Measurements from ENCODE around the gene CCDC184. TPM values are rescaled to one million over a fixed set of nuclear protein-coding genes. Genes with fewer than 3 reads are reported as not detected.
"Not testable (repeated sequence)": the region's sequence is repeated elsewhere in the genome, so short reads cannot be mapped to it uniquely, and the experiment has no call there.

Gene CCDC184
- total RNA-seq, 1 donor from 2014 or later = 0.47 TPM

DNA sequence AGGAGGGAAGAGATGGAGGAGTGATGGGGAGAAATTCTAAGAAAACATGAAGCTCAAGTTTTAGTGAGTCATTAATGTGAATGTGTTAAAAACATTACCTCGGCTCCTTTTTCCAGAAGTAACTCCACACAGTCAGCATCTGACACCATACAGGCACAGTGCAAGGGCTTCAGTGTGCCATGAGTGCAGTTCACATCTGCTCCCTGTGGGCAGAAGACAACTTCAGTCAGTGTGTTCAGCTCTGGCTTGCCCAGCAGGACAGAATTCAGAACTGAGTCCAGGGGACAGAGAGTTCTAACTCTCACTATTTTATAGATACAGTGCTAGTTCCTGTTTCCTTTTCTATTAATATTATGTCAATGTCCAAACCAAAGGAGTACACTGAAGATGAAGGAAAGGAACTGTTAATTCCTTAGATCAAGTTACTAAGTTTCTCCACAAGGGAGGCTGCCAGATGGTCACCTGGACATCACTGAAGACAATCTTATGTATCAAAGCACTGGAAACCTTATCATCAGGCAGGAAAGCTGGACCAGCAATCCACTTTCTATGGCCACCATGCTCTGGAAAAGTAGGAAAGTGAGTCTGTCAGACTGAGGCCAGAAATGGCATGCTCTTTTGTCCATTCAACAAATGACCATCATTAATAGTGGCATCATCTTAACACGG is 32.2 kb upstream of the CCDC184 start:
- Mint-ChIP-seq H3K36me3 (ENCODE audit: low read depth) (peaks cover 23% of the 10 kb centered on the region), H3K4me1 (ENCODE audit: low read depth) (peaks cover 12% of the 10 kb centered on the region), H3K4me3 (ENCODE audit: unreplicated experiment) (no peak overlapping the region), H3K27me3 (ENCODE audit: low read depth) (no peaks in the 10 kb centered on the region), H3K9me3 (ENCODE audit: low read depth) (no peaks in the 10 kb centered on the region), H3K27ac (ENCODE audit: unreplicated experiment) (no peak overlapping the region)
- DNase-seq (ENCODE audit: low spot score) = no peak
- TF ChIP-seq, protein P1, sequence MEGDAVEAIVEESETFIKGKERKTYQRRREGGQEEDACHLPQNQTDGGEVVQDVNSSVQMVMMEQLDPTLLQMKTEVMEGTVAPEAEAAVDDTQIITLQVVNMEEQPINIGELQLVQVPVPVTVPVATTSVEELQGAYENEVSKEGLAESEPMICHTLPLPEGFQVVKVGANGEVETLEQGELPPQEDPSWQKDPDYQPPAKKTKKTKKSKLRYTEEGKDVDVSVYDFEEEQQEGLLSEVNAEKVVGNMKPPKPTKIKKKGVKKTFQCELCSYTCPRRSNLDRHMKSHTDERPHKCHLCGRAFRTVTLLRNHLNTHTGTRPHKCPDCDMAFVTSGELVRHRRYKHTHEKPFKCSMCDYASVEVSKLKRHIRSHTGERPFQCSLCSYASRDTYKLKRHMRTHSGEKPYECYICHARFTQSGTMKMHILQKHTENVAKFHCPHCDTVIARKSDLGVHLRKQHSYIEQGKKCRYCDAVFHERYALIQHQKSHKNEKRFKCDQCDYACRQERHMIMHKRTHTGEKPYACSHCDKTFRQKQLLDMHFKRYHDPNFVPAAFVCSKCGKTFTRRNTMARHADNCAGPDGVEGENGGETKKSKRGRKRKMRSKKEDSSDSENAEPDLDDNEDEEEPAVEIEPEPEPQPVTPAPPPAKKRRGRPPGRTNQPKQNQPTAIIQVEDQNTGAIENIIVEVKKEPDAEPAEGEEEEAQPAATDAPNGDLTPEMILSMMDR (IDR thresholded peaks at IDR 0.05) = no peak

DNA sequence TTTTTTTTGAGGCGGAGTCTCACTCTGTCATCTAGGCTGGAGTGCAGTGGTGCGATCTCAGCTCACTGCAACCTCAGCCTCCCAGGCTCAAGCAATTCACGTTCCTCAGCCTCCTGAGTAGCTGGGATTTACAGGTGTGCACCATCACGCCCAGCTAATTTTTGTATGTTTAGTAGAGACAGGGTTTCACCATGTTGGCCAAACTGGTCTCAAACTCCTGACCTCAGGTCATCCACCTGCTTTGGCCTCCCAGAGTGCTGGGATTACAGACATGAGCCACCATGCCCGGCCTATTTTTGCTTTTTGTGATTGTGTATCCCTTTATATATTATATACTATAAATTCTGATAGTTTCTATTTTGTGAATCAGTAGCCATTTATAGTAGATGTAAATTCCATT is 27.7 kb upstream of the CCDC184 start:
- H3K36me3 Mint-ChIP-seq (ENCODE audit: low read depth); H3K27ac Mint-ChIP-seq (ENCODE audit: unreplicated experiment); H3K9me3 Mint-ChIP-seq (ENCODE audit: low read depth); DNase-seq (ENCODE audit: low spot score); H3K27me3 Mint-ChIP-seq (ENCODE audit: low read depth): not testable (repeated sequence)
- peak overlapping the region; percentile 93 for H3K4me3 Mint-ChIP-seq (ENCODE audit: unreplicated experiment)
- peaks cover 22% of the 10 kb centered on the region for H3K4me1 Mint-ChIP-seq (ENCODE audit: low read depth)

DNA sequence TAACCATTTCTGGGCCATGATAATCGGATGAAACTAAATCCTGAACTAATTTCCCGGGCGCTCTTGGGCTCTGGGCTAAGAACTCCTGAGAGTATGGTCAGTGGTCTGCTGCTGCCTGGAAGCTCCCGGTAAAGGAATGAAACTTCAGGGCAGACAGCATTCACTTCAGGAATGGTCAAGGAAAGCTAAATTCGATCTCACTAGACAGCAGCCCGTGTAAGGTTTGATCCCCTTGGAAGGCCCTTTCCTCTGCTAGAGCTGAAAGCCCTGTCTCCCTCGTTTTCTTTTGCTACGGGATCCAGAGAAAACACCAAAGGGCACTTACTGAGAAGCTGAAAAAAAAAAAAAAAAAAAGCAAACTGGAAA is 26.8 kb upstream of the CCDC184 start:
- no peak for DNase-seq (ENCODE audit: low spot score)
- Mint-ChIP-seq H3K36me3 (ENCODE audit: low read depth) (peaks cover 6% of the 10 kb centered on the region), H3K27me3 (ENCODE audit: low read depth) (no peaks in the 10 kb centered on the region), H3K4me3 (ENCODE audit: unreplicated experiment) (peak overlapping the region; percentile 93), H3K27ac (ENCODE audit: unreplicated experiment) (peak overlapping the region; percentile 92), H3K4me1 (ENCODE audit: low read depth) (peaks cover 22% of the 10 kb centered on the region), H3K9me3 (ENCODE audit: low read depth) (no peaks in the 10 kb centered on the region)
- TF ChIP-seq, protein P1 (IDR thresholded peaks at IDR 0.05) = no peak

DNA sequence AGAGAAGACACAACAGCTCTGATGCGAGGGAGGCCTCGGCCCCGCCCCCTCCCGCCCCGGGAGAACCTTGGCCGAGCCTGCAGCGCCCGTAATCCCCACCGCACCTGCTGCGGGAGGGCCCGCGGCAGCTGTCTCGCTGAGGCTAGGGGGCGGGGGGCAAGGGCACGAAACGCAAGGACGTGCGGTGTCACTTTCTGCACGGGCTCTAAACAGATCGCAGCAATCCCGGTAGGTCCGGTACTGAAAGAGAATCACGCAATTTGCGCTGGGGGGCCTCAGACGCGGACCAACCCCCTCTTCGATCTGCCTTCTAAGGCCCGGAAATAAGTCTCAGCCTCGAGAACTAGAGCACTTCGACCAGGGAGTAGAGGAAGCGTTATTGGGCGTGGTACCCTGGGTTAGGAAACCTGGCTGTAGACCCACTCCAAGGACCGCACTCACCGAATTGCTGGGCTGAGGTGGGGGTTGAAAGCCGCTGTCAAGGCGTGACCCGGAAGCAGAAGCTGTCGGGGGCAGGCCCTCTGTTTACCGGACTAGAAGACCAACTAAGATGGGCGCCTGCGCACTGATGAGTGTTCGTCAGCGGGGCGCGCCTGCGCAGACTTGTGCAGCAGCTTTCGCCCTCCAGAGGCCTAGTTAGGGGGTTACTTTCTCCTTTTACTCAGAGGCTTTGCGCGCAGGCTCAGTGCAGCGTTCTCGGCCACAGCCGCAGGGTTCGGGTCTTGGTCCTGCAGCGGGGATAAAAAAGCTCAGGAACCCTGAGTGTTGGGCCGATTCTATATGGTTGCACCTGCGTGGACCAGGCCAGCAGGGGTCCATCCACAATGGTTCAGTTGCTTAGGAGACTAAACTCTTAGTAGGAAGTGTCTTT is 26.2 kb upstream of the CCDC184 start, which contains the start of gene ASB8:
TSS of gene ASB8 (minus strand) at position 498 of the 871 bp plus-strand sequence. CDS start 4,019 bp downstream, outside the sequence.
- peaks cover 4% of the 10 kb centered on the region for H3K36me3 Mint-ChIP-seq (ENCODE audit: low read depth)
- H3K27me3 Mint-ChIP-seq (ENCODE audit: low read depth) = no peaks in the 10 kb centered on the region
- TF ChIP-seq, protein P1 (IDR thresholded peaks at IDR 0.05) = peak; percentile 73
- H3K27ac Mint-ChIP-seq (ENCODE audit: unreplicated experiment) = peak within 1 kb of the TSS; percentile 92
- peak; percentile 99 for DNase-seq (ENCODE audit: low spot score)
- H3K9me3 Mint-ChIP-seq (ENCODE audit: low read depth) = no peaks in the 10 kb centered on the region
- peaks cover 22% of the 10 kb centered on the region for H3K4me1 Mint-ChIP-seq (ENCODE audit: low read depth)
- H3K4me3 Mint-ChIP-seq (ENCODE audit: unreplicated experiment) = peak within 1 kb of the TSS; percentile 93

DNA sequence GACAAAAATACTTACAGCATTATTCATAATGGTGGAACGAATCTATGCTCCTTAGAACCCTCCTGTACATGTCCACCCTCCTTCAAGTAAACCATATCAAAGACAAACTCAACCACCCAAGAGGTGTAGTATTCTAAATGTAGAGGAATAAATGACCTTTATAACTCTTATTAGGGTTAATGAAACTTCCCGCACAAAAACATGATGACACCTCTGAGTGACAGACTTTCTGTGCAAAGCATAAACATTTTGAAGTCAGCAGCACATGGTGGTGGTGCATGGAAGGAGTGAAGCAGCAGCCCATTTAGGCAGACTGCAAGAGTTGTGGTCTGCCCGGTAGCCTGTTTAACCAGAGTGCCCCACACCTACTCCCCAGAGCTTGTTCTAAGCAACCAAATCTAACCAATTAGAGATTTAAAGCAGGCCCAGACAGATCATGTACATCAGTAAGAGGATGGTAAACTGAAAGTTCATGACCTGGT is 25.5 kb upstream of the CCDC184 start:
- Mint-ChIP-seq H3K9me3 (ENCODE audit: low read depth) (no peaks in the 10 kb centered on the region), H3K36me3 (ENCODE audit: low read depth) (peaks cover 2% of the 10 kb centered on the region), H3K27ac (ENCODE audit: unreplicated experiment) (peak overlapping the region; percentile 88), H3K27me3 (ENCODE audit: low read depth) (no peaks in the 10 kb centered on the region), H3K4me3 (ENCODE audit: unreplicated experiment) (peak overlapping the region; percentile 93), H3K4me1 (ENCODE audit: low read depth) (peaks cover 22% of the 10 kb centered on the region)
- TF ChIP-seq, protein P1 (IDR thresholded peaks at IDR 0.05) = no peak
- DNase-seq (ENCODE audit: low spot score) = no peak
